ENCODE results near the gene ZNF133.
"Not testable (repeated sequence)": the region's sequence is repeated elsewhere in the genome, so short reads cannot be mapped to it uniquely, and the experiment has no call there.

ZNF133 gene

GRCh38 chr20:18287915-18288748, at the start of gene ZNF133:
Gene ZNF133, plus strand, starts transcription at chr20:18288527. Its CDS starts 17,160 bp downstream, at chr20:18305687.
- DNase-seq: peak; percentile 99

- no peak for DNase-seq
Observed at GRCh38 chr20:18240997-18241396, 47.3 kb upstream of the ZNF133 start.

GRCh38 chr20:18243802-18244201, 44.5 kb upstream of the ZNF133 start:
- DNase-seq: no peak

GRCh38 chr20:18248545-18248944, 39.8 kb upstream of the ZNF133 start:
- DNase-seq: not testable (repeated sequence)

GRCh38 chr20:18250217-18250616, 38.1 kb upstream of the ZNF133 start:
- DNase-seq: no peak

- DNase-seq: no peak
Observed at GRCh38 chr20:18252597-18253451, 35.5 kb upstream of the ZNF133 start.

- no peak for DNase-seq
Observed at GRCh38 chr20:18254615-18255014, 33.7 kb upstream of the ZNF133 start.

- no peak for DNase-seq
Observed at GRCh38 chr20:18255526-18255925, 32.8 kb upstream of the ZNF133 start.

- no peak for DNase-seq
Observed at GRCh38 chr20:18256440-18257090, 31.8 kb upstream of the ZNF133 start.

GRCh38 chr20:18258126-18258860, 30.0 kb upstream of the ZNF133 start:
- no peak for DNase-seq

- no peak for DNase-seq
Observed at GRCh38 chr20:18259730-18260129, 28.6 kb upstream of the ZNF133 start.

GRCh38 chr20:18263723-18264122, 24.6 kb upstream of the ZNF133 start:
- no peak for DNase-seq

- DNase-seq: no peak
Observed at GRCh38 chr20:18265441-18265840, 22.9 kb upstream of the ZNF133 start.

- DNase-seq: no peak
Observed at GRCh38 chr20:18266282-18266681, 22.0 kb upstream of the ZNF133 start.

GRCh38 chr20:18267815-18268214, 20.5 kb upstream of the ZNF133 start:
- no peak for DNase-seq

- no peak for DNase-seq
Observed at GRCh38 chr20:18271160-18271559, 17.2 kb upstream of the ZNF133 start.

GRCh38 chr20:18272451-18272850, 15.9 kb upstream of the ZNF133 start:
- no peak for DNase-seq

GRCh38 chr20:18273738-18274137, 14.6 kb upstream of the ZNF133 start:
- no peak for DNase-seq

- not testable (repeated sequence) for DNase-seq
Observed at GRCh38 chr20:18275960-18276359, 12.4 kb upstream of the ZNF133 start.

- DNase-seq: peak; percentile 79
Observed at GRCh38 chr20:18276821-18277220, 11.5 kb upstream of the ZNF133 start.

- no peak for DNase-seq
Observed at GRCh38 chr20:18279242-18279641, 9.1 kb upstream of the ZNF133 start.

- DNase-seq: no peak
Observed at GRCh38 chr20:18284805-18285533, 3.4 kb upstream of the ZNF133 start.
